OCI-LY3 (cell line): ENCODE measurements around the gene DSE.

Experiments
- H2AFZ ChIP-seq: fragments of 200-600, 300-600 bp; shearing (Covaris generic); 2 replicates; pipeline ENCODE4 v1.6.0; 2014; ENCODE audit warnings: antibody characterized with exemption, low read depth, low read length
- H3K27ac ChIP-seq: fragments of 200-600, 300-600 bp; sonication (generic); 2 replicates; pipeline ENCODE4 v1.5.1; 2014; ENCODE audit warnings: mild to moderate bottlenecking, low read length, moderate library complexity, mixed read lengths
- H3K27me3 ChIP-seq: fragments of 200-600, 300-600 bp; sonication (generic); 2 replicates; pipeline ENCODE4 v1.6.1; 2014; ENCODE audit warnings: low read depth, low read length, mixed read lengths
- H3K36me3 ChIP-seq: fragments of 200-600, 300-600 bp; sonication (generic); replicated peaks from 2 replicates; pipeline ENCODE3; 2014; ENCODE audit warnings: low read depth, low read length, mixed read lengths
- H3K4me1 ChIP-seq: fragments of 300-600, 200-600 bp; sonication (generic); 2 replicates; pipeline ENCODE4 v1.6.1; 2014; ENCODE audit warnings: low read length, mixed read lengths
- H3K4me2 ChIP-seq: fragments of 200-600, 300-600 bp; sonication (generic); 2 replicates; pipeline ENCODE4 v1.6.1; 2014; ENCODE audit warnings: low read length, mixed read lengths
- H3K4me3 ChIP-seq: fragments of 300-600, 200-600 bp; sonication (generic); 2 replicates; pipeline ENCODE4 v1.5.1; 2014; ENCODE audit warnings: antibody characterized with exemption, mild to moderate bottlenecking, low read length, moderate library complexity
- H3K79me2 ChIP-seq: fragments of 300-600, 200-600 bp; shearing (Covaris generic); 2 replicates; pipeline ENCODE4 v1.6.1; 2014; ENCODE audit warnings: mild to moderate bottlenecking, low read length, mixed read lengths
- H3K9ac ChIP-seq: fragments of 300-600, 200-600 bp; shearing (Covaris generic); 2 replicates; pipeline ENCODE4 v1.6.0; 2014; ENCODE audit warnings: mild to moderate bottlenecking, low read length, moderate library complexity
- H3K9me3 ChIP-seq: fragments of 200-600, 300-600 bp; shearing (Covaris generic); 2 replicates; pipeline ENCODE4 v1.6.1; 2014; ENCODE audit warnings: low read length, mixed read lengths; ENCODE audit not compliant: insufficient read depth
- H4K20me1 ChIP-seq: fragments of 200-600, 300-600 bp; sonication (generic); 2 replicates; pipeline ENCODE4 v1.6.1; 2016; ENCODE audit warnings: low read length, mixed read lengths; ENCODE audit not compliant: insufficient read depth
- EZH2phosphoT487 ChIP-seq: fragments of 200-600 bp; shearing (Covaris generic); IDR thresholded peaks from 2 replicates; pipeline ENCODE4 v1.6.1; 2018; ENCODE audit warnings: antibody characterized with exemption, mixed run types, low read depth
- TF ChIP-seq, protein P1 (sequence below): fragments of 200-600, 300-600 bp; sonication (generic); IDR thresholded peaks from 2 replicates; pipeline ENCODE4 v1.5.1; 2014; ENCODE audit warnings: antibody characterized with exemption, low read length, low read depth

Gene DSE

DNA sequence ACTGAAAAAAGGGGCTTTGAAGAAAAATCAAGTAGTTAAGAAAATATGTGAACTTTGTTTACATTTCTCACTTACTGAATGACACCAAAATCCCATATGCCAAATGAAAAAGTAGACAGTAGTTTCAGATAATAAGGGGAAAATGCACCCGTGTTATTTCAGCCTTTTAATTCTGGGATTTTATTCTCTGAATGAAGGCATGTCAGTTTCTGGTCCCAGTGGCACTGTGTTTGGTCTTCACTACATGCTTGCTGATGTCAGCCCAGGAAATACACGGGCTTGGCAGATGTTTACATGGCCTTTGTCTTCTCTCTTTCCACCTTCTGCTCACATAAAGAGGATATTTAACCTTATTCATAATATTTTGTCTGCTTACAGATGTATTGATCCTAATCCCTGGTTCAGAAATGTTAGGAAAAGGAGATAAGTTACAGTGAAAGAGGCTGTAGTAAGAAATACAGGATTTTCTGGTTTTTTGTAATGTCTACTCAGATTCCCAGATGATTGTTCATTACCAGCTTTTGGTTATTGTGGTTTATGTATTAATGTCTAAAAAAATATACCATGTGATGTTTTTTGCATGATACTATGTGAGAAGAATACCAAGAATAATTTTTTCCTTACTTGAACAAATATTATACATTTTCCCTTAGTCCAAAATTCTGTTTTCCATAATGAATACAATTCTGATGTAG, 27.7 kb downstream of the DSE start:
- Histone ChIP-seq H3K79me2 (peaks cover 99% of the 10 kb centered on the region), H3K9me3 (no peaks in the 10 kb centered on the region), H3K4me3 (no peak overlapping the region), H3K9ac (peak overlapping the region; percentile 39), H3K36me3 (peaks cover 13% of the 10 kb centered on the region), H4K20me1 (peaks cover 10% of the 10 kb centered on the region; the same call in 1 of the 2 replicates), H2AFZ (no peak overlapping the region), H3K4me2 (peak overlapping the region; percentile 54), H3K27ac (peak overlapping the region; percentile 18), H3K27me3 (no peaks in the 10 kb centered on the region), H3K4me1 (peaks cover 71% of the 10 kb centered on the region)
- no peak for TF ChIP-seq EZH2phosphoT487
- TF ChIP-seq, protein P1, sequence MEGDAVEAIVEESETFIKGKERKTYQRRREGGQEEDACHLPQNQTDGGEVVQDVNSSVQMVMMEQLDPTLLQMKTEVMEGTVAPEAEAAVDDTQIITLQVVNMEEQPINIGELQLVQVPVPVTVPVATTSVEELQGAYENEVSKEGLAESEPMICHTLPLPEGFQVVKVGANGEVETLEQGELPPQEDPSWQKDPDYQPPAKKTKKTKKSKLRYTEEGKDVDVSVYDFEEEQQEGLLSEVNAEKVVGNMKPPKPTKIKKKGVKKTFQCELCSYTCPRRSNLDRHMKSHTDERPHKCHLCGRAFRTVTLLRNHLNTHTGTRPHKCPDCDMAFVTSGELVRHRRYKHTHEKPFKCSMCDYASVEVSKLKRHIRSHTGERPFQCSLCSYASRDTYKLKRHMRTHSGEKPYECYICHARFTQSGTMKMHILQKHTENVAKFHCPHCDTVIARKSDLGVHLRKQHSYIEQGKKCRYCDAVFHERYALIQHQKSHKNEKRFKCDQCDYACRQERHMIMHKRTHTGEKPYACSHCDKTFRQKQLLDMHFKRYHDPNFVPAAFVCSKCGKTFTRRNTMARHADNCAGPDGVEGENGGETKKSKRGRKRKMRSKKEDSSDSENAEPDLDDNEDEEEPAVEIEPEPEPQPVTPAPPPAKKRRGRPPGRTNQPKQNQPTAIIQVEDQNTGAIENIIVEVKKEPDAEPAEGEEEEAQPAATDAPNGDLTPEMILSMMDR, result no peak

GRCh38 chr6:116399287-116399686, 28.5 kb downstream of the DSE start:
- Histone ChIP-seq H3K27ac (no peak overlapping the region), H3K4me1 (peaks cover 71% of the 10 kb centered on the region), H3K36me3 (peaks cover 13% of the 10 kb centered on the region)

GRCh38 chr6:116400328-116400727, 29.6 kb downstream of the DSE start:
- peaks cover 93% of the 10 kb centered on the region for H3K79me2 ChIP-seq
- H3K27ac ChIP-seq, result no peak overlapping the region
- no peak overlapping the region for H2AFZ ChIP-seq
- no peak overlapping the region for H3K9ac ChIP-seq
- peaks cover 10% of the 10 kb centered on the region; the same call in 1 of the 2 replicates for H4K20me1 ChIP-seq
- no peaks in the 10 kb centered on the region for H3K9me3 ChIP-seq
- no peak overlapping the region for H3K4me3 ChIP-seq
- no peaks in the 10 kb centered on the region for H3K27me3 ChIP-seq
- TF ChIP-seq EZH2phosphoT487, result no peak
- TF ChIP-seq, protein P1, result no peak
- no peak overlapping the region for H3K4me2 ChIP-seq
- peaks cover 67% of the 10 kb centered on the region for H3K4me1 ChIP-seq
- H3K36me3 ChIP-seq, result peaks cover 8% of the 10 kb centered on the region

More at GRCh38 chr6:116399287-116399686, 28.5 kb downstream of the DSE start:
- Histone ChIP-seq H2AFZ (no peak overlapping the region), H3K9ac (no peak overlapping the region), H3K4me3 (no peak overlapping the region), H3K4me2 (no peak overlapping the region), H3K9me3 (no peaks in the 10 kb centered on the region), H4K20me1 (peaks cover 10% of the 10 kb centered on the region; the same call in 1 of the 2 replicates), H3K27me3 (no peaks in the 10 kb centered on the region), H3K79me2 (peaks cover 99% of the 10 kb centered on the region)
- TF ChIP-seq EZH2phosphoT487, result no peak
- TF ChIP-seq, protein P1, result no peak

- Histone ChIP-seq H3K4me2 (no peak overlapping the region), H4K20me1 (peaks cover 10% of the 10 kb centered on the region; the same call in 1 of the 2 replicates), H3K79me2 (peaks cover 92% of the 10 kb centered on the region), H2AFZ (no peak overlapping the region), H3K9ac (no peak overlapping the region), H3K36me3 (peaks cover 17% of the 10 kb centered on the region), H3K9me3 (no peaks in the 10 kb centered on the region), H3K27ac (no peak overlapping the region), H3K27me3 (no peaks in the 10 kb centered on the region), H3K4me1 (peaks cover 69% of the 10 kb centered on the region), H3K4me3 (no peak overlapping the region)
- TF ChIP-seq, protein P1, result peak; percentile 15; the same call in 1 of the 2 replicates
- no peak for TF ChIP-seq EZH2phosphoT487
These were observed 31.6 kb downstream of the DSE start for GRCh38 chr6:116402108-116402937.
